Measurements from ENCODE around the gene ZNF558.

ZNF558 gene

GRCh38 chr19:8831373-8831772 is 731 bp downstream of the ZNF558 start:
- no peak for DNase-seq (ENCODE audit: low spot score)
- TF ChIP-seq, protein P1, sequence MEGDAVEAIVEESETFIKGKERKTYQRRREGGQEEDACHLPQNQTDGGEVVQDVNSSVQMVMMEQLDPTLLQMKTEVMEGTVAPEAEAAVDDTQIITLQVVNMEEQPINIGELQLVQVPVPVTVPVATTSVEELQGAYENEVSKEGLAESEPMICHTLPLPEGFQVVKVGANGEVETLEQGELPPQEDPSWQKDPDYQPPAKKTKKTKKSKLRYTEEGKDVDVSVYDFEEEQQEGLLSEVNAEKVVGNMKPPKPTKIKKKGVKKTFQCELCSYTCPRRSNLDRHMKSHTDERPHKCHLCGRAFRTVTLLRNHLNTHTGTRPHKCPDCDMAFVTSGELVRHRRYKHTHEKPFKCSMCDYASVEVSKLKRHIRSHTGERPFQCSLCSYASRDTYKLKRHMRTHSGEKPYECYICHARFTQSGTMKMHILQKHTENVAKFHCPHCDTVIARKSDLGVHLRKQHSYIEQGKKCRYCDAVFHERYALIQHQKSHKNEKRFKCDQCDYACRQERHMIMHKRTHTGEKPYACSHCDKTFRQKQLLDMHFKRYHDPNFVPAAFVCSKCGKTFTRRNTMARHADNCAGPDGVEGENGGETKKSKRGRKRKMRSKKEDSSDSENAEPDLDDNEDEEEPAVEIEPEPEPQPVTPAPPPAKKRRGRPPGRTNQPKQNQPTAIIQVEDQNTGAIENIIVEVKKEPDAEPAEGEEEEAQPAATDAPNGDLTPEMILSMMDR (IDR thresholded peaks at IDR 0.05; ENCODE audit: extremely low read depth, insufficient read depth, missing control alignments): no peak
- in situ Hi-C loops (cut with MboI; ENCODE audit: low pct_unique_long_range_greater_than_20kb, low sequenced_read_pairs, unreplicated experiment): no loop called here

- in situ Hi-C loops (cut with MboI; ENCODE audit: low pct_unique_long_range_greater_than_20kb, low sequenced_read_pairs, unreplicated experiment): no loop called here
- TF ChIP-seq, protein P1 (IDR thresholded peaks at IDR 0.05; ENCODE audit: extremely low read depth, insufficient read depth, missing control alignments): no peak
- no peak for DNase-seq (ENCODE audit: low spot score)
These were observed 4.8 kb downstream of the ZNF558 start for GRCh38 chr19:8827277-8827676.

- in situ Hi-C loops (cut with MboI; ENCODE audit: low pct_unique_long_range_greater_than_20kb, low sequenced_read_pairs, unreplicated experiment): no loop called here
- DNase-seq (ENCODE audit: low spot score): no peak
- TF ChIP-seq, protein P1 (IDR thresholded peaks at IDR 0.05; ENCODE audit: extremely low read depth, insufficient read depth, missing control alignments): no peak
These were observed 5.7 kb downstream of the ZNF558 start for GRCh38 chr19:8826371-8826770.

- in situ Hi-C loops (cut with MboI; ENCODE audit: low pct_unique_long_range_greater_than_20kb, low sequenced_read_pairs, unreplicated experiment): no loop called here
- no peak for DNase-seq (ENCODE audit: low spot score)
- TF ChIP-seq, protein P1 (IDR thresholded peaks at IDR 0.05; ENCODE audit: extremely low read depth, insufficient read depth, missing control alignments): no peak
These were observed 10.3 kb downstream of the ZNF558 start for GRCh38 chr19:8821748-8822241.

GRCh38 chr19:8820234-8820633 is 11.9 kb downstream of the ZNF558 start:
- in situ Hi-C loops (cut with MboI; ENCODE audit: low pct_unique_long_range_greater_than_20kb, low sequenced_read_pairs, unreplicated experiment): no loop called here
- TF ChIP-seq, protein P1 (IDR thresholded peaks at IDR 0.05; ENCODE audit: extremely low read depth, insufficient read depth, missing control alignments): no peak

GRCh38 chr19:8815780-8816179 is 16.3 kb downstream of the ZNF558 start:
- in situ Hi-C loops (cut with MboI; ENCODE audit: low pct_unique_long_range_greater_than_20kb, low sequenced_read_pairs, unreplicated experiment): no loop called here
- TF ChIP-seq, protein P1 (IDR thresholded peaks at IDR 0.05; ENCODE audit: extremely low read depth, insufficient read depth, missing control alignments): no peak
- no peak for DNase-seq (ENCODE audit: low spot score)

More at GRCh38 chr19:8820234-8820633, 11.9 kb downstream of the ZNF558 start:
- no peak for DNase-seq (ENCODE audit: low spot score)

- TF ChIP-seq, protein P1 (IDR thresholded peaks at IDR 0.05; ENCODE audit: extremely low read depth, insufficient read depth, missing control alignments): no peak
- in situ Hi-C loops (cut with MboI; ENCODE audit: low pct_unique_long_range_greater_than_20kb, low sequenced_read_pairs, unreplicated experiment): no loop called here
- no peak for DNase-seq (ENCODE audit: low spot score)
These were observed 17.9 kb downstream of the ZNF558 start for GRCh38 chr19:8814176-8814575.
